ENCODE data around the gene F9.

DNA sequence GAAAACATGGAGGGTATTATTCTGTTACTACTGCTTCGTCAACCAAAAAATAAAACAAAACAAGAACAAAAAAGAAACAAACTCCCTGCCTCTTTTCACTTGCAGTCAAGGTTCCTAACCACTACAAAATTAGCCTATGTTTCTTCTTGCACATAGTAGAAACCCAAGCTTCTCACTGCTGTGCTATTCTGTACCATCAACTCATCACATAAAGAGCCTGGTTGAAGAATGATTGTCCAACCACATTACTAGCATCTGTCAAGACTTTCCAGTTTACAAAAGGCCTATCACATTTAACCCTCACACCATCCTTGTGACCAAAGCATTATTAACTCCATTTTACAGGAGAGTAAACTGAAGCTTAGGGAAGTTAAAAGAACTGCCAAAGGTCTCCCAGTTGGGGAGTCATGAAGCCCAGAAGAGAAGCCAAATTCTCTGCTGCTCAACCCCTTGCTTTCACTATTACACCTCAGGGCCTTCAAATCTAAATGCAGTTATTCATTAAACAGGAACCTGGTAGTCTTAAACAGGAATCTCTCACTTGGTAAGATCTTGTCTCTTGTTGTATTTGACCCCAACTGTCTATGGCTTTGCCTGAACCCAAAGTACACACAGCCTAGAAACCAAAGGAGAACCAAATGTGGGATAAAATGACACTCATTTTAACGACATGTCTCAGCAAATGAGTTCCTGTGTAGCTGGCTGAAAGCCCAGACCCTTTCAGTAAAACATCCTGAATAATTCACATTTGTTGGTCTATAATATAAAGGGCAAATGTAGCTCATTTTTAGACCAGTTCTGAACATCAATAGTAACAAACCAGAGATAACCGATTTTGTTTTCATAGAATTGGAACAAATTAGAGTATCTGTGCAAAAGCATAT, 8.6 kb downstream of the F9 start:
- TF ChIP-seq, protein P1, sequence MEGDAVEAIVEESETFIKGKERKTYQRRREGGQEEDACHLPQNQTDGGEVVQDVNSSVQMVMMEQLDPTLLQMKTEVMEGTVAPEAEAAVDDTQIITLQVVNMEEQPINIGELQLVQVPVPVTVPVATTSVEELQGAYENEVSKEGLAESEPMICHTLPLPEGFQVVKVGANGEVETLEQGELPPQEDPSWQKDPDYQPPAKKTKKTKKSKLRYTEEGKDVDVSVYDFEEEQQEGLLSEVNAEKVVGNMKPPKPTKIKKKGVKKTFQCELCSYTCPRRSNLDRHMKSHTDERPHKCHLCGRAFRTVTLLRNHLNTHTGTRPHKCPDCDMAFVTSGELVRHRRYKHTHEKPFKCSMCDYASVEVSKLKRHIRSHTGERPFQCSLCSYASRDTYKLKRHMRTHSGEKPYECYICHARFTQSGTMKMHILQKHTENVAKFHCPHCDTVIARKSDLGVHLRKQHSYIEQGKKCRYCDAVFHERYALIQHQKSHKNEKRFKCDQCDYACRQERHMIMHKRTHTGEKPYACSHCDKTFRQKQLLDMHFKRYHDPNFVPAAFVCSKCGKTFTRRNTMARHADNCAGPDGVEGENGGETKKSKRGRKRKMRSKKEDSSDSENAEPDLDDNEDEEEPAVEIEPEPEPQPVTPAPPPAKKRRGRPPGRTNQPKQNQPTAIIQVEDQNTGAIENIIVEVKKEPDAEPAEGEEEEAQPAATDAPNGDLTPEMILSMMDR (IDR thresholded peaks at IDR 0.05; ENCODE audit: low read length): no peak
- no peak for TF ChIP-seq EZH2 (optimal IDR thresholded peaks at IDR 0.05; ENCODE audit: low read depth, low read length)

All from MM.1S (cell line).